PFSK-1 (cell line): ENCODE results near the gene RITA1.

Experiments
- POLR2AphosphoS5 ChIP-seq: IDR thresholded peaks from 2 replicates; pipeline ENCODE4 v1.6.1; 2012; ENCODE audit warnings: low read depth, mild to moderate bottlenecking, control low read depth, low read length, moderate library complexity
- SIN3A ChIP-seq: IDR thresholded peaks from 2 replicates; pipeline ENCODE4 v1.6.1; 2012; ENCODE audit warnings: mild to moderate bottlenecking, low read length, moderate library complexity, borderline replicate concordance; ENCODE audit not compliant: insufficient read depth
- TF ChIP-seq, protein P1 (sequence below), 2 experiments: IDR thresholded peaks; 2 replicates each; pipeline versions ENCODE4 v1.6.1 to v1.8.0; 2011 to 2012; ENCODE audit warnings: low read depth in 2 of 2, low read length in 2 of 2, control low read depth in 1 of 2, inconsistent platforms in 1 of 2, mild to moderate bottlenecking in 1 of 2, moderate library complexity in 1 of 2; ENCODE audit not compliant: insufficient read depth in 1 of 2

DNA sequence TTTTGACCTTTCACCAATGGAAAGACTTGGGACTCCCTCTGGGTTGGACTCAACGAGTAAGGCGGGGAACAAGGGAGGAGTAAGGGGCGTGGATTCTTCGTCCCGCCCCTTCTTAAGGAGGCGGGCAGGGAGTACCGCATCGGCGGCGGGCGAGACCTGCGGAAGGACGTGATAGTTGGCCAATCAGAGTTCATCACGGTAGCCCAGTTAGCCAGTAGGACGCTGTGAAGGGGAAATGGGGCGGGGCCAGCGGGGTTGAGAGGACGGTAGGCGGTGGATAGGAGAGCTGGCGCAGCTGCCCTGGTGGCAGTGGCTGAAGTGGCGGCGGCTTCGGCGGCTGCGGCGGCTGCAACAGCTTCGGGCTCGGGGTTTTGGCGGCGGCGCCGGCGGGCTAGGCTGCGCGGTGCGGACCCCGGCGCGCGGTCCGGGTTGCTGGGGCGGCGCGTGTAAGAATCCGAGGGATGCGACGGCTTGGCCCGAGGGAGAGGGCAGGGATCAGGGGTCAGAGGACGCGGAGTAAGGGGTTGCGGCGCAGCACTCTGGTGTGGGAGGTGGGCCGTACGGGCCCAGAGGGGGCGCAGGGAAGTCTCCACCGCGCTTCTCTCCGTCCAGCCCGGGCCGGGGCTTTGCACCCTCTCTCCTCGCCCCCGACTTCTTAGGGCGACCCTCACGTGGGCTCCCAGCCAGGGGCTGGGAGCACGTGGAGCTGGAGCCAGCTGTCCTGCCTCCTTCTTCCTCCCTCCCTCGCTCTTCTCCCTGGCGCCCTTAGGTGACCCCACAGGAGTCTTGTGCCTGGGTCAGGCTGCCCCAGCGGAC is 35.9 kb downstream of the RITA1 start, which contains the start of gene TPCN1:
- TF ChIP-seq POLR2AphosphoS5 (peak; percentile 89), SIN3A (0 out of 2 replicates have a peak, but pooled peaks have one; percentile 12)
- TF ChIP-seq, protein P1, sequence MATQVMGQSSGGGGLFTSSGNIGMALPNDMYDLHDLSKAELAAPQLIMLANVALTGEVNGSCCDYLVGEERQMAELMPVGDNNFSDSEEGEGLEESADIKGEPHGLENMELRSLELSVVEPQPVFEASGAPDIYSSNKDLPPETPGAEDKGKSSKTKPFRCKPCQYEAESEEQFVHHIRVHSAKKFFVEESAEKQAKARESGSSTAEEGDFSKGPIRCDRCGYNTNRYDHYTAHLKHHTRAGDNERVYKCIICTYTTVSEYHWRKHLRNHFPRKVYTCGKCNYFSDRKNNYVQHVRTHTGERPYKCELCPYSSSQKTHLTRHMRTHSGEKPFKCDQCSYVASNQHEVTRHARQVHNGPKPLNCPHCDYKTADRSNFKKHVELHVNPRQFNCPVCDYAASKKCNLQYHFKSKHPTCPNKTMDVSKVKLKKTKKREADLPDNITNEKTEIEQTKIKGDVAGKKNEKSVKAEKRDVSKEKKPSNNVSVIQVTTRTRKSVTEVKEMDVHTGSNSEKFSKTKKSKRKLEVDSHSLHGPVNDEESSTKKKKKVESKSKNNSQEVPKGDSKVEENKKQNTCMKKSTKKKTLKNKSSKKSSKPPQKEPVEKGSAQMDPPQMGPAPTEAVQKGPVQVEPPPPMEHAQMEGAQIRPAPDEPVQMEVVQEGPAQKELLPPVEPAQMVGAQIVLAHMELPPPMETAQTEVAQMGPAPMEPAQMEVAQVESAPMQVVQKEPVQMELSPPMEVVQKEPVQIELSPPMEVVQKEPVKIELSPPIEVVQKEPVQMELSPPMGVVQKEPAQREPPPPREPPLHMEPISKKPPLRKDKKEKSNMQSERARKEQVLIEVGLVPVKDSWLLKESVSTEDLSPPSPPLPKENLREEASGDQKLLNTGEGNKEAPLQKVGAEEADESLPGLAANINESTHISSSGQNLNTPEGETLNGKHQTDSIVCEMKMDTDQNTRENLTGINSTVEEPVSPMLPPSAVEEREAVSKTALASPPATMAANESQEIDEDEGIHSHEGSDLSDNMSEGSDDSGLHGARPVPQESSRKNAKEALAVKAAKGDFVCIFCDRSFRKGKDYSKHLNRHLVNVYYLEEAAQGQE (IDR thresholded peaks at IDR 0.05; ENCODE audit: insufficient read depth in 1 of 2, low read depth in 2 of 2, low read length in 2 of 2): no peak
